Loucy (cell line): ENCODE measurements around the gene MGAT5.

Experiments
- EZH2phosphoT487 ChIP-seq: fragments of 200-600 bp; IDR thresholded peaks from 2 replicates; pipeline ENCODE4 v1.6.1; 2018; ENCODE audit warnings: antibody characterized with exemption, mild to moderate bottlenecking, moderate library complexity, borderline replicate concordance
- TF ChIP-seq, protein P1 (sequence below): fragments of 200-600 bp; sonication (generic); conservative IDR thresholded peaks from 2 replicates; pipeline ENCODE4 v1.5.1; 2014; ENCODE audit warnings: mild to moderate bottlenecking, antibody characterized with exemption, low read length

DNA sequence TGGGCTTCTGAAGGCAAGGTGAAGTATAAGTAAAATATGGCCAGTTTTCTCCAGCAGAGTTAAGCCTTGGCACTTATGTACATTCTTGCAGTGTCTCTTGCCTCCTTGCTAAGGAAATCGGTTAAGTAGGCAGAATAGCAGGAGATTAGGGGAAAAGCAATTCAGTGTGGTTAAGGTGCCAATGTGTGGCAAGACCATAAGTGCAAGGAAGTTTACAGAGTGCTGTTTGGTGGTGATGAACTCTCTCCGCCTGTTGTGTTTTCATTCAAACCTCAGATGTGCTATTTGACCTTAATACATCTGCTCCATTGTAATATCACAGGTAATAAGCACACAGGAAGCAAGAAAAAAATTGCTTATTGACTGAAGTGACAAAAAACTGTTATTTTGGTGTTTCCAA, 156.1 kb downstream of the MGAT5 start:
- TF ChIP-seq, protein P1, sequence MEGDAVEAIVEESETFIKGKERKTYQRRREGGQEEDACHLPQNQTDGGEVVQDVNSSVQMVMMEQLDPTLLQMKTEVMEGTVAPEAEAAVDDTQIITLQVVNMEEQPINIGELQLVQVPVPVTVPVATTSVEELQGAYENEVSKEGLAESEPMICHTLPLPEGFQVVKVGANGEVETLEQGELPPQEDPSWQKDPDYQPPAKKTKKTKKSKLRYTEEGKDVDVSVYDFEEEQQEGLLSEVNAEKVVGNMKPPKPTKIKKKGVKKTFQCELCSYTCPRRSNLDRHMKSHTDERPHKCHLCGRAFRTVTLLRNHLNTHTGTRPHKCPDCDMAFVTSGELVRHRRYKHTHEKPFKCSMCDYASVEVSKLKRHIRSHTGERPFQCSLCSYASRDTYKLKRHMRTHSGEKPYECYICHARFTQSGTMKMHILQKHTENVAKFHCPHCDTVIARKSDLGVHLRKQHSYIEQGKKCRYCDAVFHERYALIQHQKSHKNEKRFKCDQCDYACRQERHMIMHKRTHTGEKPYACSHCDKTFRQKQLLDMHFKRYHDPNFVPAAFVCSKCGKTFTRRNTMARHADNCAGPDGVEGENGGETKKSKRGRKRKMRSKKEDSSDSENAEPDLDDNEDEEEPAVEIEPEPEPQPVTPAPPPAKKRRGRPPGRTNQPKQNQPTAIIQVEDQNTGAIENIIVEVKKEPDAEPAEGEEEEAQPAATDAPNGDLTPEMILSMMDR, result no peak
- no peak for TF ChIP-seq EZH2phosphoT487
